ENCODE results near the gene DYNLT3. TPM values are rescaled to one million over a fixed set of nuclear protein-coding genes. Genes with fewer than 3 reads are reported as not detected.

The DYNLT3 gene
- total RNA-seq, 4 donors from 2014 or later = 12.7 to 22.2 (median 15.0) TPM

DNA sequence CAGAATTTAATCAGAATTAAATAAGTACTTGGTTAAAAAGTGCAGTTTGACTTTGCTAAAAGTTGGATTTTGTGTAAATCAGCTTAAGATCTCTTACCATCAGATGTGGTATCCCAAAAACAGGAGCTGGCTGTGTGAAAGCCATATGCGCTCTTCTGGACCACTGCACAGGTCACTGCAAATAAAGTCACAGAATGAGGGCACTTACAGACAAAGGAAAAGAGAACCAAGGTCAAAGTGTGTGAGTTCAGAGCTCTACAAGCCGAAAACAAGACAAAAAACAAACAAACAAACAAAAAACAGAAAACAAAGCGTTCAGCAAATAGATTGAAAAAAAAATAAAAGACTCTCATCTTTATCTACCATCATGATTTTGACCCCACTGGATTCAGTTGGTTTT, 6.4 kb downstream of the DYNLT3 start:
- H3K36me3 ChIP-seq = no peaks in the 10 kb centered on the region
- in situ Hi-C loops (cut with MboI; ENCODE audit: low sequenced_read_pairs in 4 of 4) = no loop called here
- H3K27me3 ChIP-seq = no peaks in the 10 kb centered on the region
- no peaks in the 10 kb centered on the region for H3K9me3 ChIP-seq
- no peaks in the 10 kb centered on the region for H3K4me1 ChIP-seq
- TF ChIP-seq, protein P1, sequence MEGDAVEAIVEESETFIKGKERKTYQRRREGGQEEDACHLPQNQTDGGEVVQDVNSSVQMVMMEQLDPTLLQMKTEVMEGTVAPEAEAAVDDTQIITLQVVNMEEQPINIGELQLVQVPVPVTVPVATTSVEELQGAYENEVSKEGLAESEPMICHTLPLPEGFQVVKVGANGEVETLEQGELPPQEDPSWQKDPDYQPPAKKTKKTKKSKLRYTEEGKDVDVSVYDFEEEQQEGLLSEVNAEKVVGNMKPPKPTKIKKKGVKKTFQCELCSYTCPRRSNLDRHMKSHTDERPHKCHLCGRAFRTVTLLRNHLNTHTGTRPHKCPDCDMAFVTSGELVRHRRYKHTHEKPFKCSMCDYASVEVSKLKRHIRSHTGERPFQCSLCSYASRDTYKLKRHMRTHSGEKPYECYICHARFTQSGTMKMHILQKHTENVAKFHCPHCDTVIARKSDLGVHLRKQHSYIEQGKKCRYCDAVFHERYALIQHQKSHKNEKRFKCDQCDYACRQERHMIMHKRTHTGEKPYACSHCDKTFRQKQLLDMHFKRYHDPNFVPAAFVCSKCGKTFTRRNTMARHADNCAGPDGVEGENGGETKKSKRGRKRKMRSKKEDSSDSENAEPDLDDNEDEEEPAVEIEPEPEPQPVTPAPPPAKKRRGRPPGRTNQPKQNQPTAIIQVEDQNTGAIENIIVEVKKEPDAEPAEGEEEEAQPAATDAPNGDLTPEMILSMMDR (IDR thresholded peaks at IDR 0.05 in 4 of 5, conservative IDR thresholded peaks at IDR 0.05 in 1 of 5) = no peak
- TF ChIP-seq POLR2A (IDR thresholded peaks at IDR 0.05) = no peak
- DNase-seq (no peak), ATAC-seq (no peak)
- no peak overlapping the region for H3K27ac ChIP-seq
- H3K4me3 ChIP-seq = no peak overlapping the region
- intact Hi-C loops (cut with DNase I; ENCODE audit: low total_unique reads) = no loop called here

DNA sequence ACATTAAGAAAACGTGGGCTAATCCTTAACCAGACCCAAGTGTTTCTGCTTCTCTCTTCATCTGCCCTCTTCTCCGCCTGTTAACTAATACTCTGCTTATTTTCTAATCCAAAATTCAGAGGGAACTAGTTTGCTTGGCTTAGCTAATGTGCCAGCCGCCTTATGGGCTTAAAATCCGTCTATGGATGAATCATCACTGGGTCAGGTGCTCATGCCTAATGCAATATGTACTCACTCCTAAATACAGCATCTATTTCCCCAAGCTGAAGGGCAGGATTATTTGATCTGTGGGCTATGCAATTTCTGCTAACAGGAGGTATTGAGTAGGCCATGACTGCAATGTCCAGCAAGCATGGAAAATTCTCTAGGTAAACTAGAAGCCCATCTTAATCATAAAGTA, 12.4 kb downstream of the DYNLT3 start:
- ATAC-seq (no peak), DNase-seq (no peak)
- Histone ChIP-seq H3K4me3 (no peak overlapping the region), H3K27me3 (no peaks in the 10 kb centered on the region), H3K4me1 (no peaks in the 10 kb centered on the region), H3K36me3 (no peaks in the 10 kb centered on the region), H3K27ac (no peak overlapping the region), H3K9me3 (no peaks in the 10 kb centered on the region)
- TF ChIP-seq, protein P1 (IDR thresholded peaks at IDR 0.05 in 4 of 5, conservative IDR thresholded peaks at IDR 0.05 in 1 of 5) = no peak
- TF ChIP-seq POLR2A (IDR thresholded peaks at IDR 0.05) = no peak
- in situ Hi-C loops (cut with MboI; ENCODE audit: low sequenced_read_pairs in 4 of 4) = no loop called here
- intact Hi-C loops (cut with DNase I; ENCODE audit: low total_unique reads) = no loop called here

DNA sequence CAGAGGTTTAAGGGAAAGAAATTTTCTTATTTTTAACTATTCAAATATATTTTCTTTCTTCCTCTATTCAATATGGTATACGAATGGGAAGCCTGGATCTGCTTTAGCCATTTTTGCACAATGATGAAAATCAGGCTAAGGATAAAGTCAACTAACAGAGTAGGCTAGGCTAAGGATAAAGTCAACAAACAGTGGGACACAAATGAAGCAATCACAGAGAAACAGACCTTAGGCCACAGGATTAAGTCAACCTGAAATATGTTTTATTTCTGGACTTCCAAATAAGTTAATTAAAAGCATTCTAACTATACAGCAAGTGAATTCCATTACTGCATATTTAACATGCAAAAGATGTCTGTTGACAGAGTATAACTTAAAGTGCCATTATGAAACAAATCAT, 17.0 kb downstream of the DYNLT3 start:
- in situ Hi-C loops (cut with MboI; ENCODE audit: low sequenced_read_pairs in 4 of 4) = no loop called here
- ATAC-seq (no peak), DNase-seq (no peak)
- intact Hi-C loops (cut with DNase I; ENCODE audit: low total_unique reads) = no loop called here
- TF ChIP-seq, protein P1 (IDR thresholded peaks at IDR 0.05 in 4 of 5, conservative IDR thresholded peaks at IDR 0.05 in 1 of 5) = no peak
- TF ChIP-seq POLR2A (IDR thresholded peaks at IDR 0.05) = no peak
- Histone ChIP-seq H3K4me1 (no peaks in the 10 kb centered on the region), H3K27me3 (no peaks in the 10 kb centered on the region), H3K4me3 (no peak overlapping the region), H3K27ac (no peak overlapping the region), H3K36me3 (no peaks in the 10 kb centered on the region), H3K9me3 (no peaks in the 10 kb centered on the region)

DNA sequence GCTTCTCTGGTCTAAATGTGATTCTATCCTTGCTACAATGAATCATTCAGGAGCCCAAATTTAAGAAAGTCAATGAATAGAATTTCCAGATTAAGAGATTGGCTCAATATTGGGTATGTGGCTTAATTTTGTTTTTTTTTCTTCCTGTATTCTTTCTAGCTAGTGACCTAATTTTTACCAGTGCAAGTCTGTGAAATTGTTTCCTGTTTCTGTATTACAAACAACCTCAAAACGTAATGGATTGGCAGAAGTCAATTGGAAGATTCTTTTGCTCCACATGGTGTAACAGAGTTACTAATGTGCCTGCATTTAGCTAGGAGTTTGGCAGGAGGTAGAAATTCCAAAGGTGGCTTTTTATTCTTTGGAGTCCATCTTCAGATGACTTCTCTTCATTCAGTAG, 17.6 kb downstream of the DYNLT3 start:
- Histone ChIP-seq H3K27ac (no peak overlapping the region), H3K36me3 (no peaks in the 10 kb centered on the region), H3K4me1 (no peaks in the 10 kb centered on the region), H3K27me3 (no peaks in the 10 kb centered on the region), H3K4me3 (no peak overlapping the region), H3K9me3 (no peaks in the 10 kb centered on the region)
- in situ Hi-C loops (cut with MboI; ENCODE audit: low sequenced_read_pairs in 4 of 4) (loop anchor here in 1 of 4 donors (10.0 kb wide), 1 partner anchor 85 kb away; no protein-coding TSS in a partner anchor), intact Hi-C loops (cut with DNase I; ENCODE audit: low total_unique reads) (loop anchor here (5.0 kb wide), 2 partner anchors 317 to 517 kb away; no protein-coding TSS in a partner anchor)
- no peak for TF ChIP-seq POLR2A (IDR thresholded peaks at IDR 0.05)
- TF ChIP-seq, protein P1 (IDR thresholded peaks at IDR 0.05 in 4 of 5, conservative IDR thresholded peaks at IDR 0.05 in 1 of 5) = no peak
- ATAC-seq (no peak), DNase-seq (no peak)
